Measurements from ENCODE around the gene TP53TG3F. TPM values are rescaled to one million over a fixed set of nuclear protein-coding genes. Genes with fewer than 3 reads are reported as not detected.
"Not testable (repeated sequence)": the region's sequence is repeated elsewhere in the genome, so short reads cannot be mapped to it uniquely, and the experiment has no call there.

Gene TP53TG3F, protein sequence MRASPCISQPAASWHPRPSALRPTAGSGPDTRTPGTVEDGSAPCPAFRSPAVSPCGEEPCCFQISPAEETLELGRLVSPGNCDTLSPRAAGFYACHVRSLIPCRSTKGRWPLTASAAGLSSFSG
- not detected for total RNA-seq

DNA sequence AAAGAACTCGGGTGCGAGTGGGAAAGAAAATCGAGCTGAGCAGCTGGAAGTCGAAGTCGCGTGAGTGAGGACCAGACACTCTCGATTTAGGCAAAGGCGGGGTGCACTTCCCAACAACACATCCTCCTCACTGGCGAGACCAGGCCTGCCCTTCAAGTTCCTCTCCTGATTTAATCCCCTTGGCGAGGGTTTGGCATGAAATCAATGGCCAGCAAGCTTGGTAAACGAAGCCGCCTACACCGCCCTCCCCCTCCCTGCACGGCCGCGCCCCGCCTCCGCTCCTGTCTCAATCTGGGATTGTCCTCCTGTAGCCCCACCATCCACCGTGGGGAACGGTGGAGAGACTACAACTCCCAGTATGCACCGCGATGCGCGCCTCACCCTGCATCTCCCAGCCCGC, at the start of gene TP53TG3F:
Gene TP53TG3F, plus strand, starts transcription at position 301 of the 400 bp plus-strand sequence. Its CDS starts 68 bp downstream, at position 369.
- ATAC-seq = not testable (repeated sequence)

DNA sequence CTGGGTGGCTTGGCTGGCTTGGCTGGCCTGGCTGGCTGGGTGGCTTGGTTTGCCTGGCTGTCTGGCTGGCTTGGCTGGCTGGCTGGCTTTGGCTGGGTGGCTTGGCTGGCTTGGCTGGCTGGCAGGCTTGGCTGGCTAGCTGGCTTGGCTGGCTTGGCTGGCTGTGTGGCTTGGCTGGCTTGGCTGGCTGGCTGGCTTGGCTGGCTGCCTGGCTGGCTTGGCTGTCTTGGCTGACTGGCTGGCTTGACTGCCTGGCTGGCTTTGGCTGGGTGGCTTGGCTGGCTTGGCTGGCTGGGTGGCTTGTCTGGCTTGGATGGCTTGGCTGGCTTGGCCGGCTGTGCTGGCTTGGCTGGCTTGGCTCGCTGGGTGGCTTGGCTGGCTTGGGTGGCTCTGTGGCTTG, 32.2 kb downstream of the TP53TG3F start:
- ATAC-seq = not testable (repeated sequence)

DNA sequence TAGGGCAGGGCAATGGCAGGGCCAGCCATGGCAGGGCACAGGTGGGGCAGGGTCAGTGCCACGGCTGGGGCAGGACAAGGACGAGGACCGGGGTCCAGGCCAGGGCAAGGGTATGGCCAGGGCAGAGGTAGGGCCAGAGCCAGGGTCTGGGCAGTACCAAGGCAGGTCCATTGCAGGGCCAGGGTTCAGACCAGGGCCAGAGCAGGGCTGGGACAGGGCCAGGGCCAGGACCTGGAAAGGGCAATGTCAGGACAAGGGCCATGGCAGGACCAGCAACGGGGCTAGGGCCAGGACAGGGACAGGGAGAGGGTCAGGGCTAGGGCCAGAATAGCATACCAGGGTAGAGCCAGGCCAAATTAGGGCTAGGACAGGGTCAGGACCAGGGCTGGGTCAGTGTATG, 47.8 kb downstream of the TP53TG3F start:
- ATAC-seq = not testable (repeated sequence)

- not testable (repeated sequence) for ATAC-seq
These were observed 49.7 kb downstream of the TP53TG3F start for GRCh38 chr16:33509070-33509469.

DNA sequence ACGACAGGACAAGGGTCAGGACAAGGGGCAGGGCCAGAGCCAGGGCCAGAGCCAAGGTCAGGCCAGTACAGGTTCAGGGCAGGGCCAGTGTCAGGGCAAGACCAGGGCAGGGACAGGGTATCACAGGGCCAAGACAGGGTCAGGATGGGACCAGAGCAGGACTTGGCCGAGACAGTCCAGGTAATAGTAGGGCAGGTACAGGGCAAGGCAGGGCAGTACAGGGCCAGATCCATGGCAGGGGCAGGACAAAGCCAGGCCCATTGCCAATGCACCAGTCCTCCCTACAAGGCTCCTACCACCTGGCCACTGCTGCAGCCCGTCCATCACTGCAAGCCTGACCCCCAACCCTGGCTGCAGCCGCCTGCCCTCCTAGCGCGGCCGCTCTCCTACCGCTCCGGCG, 50.5 kb downstream of the TP53TG3F start:
- not testable (repeated sequence) for ATAC-seq

Other genes starting within 250 kb of the TP53TG3F start
- not detected for gene TP53TG3E, start 155.3 kb upstream of the TP53TG3F start, total RNA-seq
- gene TP53TG3B, start 98.8 kb upstream of the TP53TG3F start, total RNA-seq = not detected